Stimulated activated CD8-positive, alpha-beta memory T cell treated with anti-CD3 and anti-CD28 coated beads, Interleukin-7, amount 100 ng/mL, for 24 hours (primary cell): Measurements from ENCODE around the gene ZNF628.
A peak's percentile ranks its signal among the peaks of the same experiment; 100 is the strongest.
"Not testable (repeated sequence)": the region's sequence is repeated elsewhere in the genome, so short reads cannot be mapped to it uniquely, and the experiment has no call there.

ENCODE experiments used
- DNase-seq: peaks from one replicate; pipeline ENCODE4 v3.0.0-alpha.2; 2020; ENCODE audit warnings: low read depth

ZNF628 gene

DNA sequence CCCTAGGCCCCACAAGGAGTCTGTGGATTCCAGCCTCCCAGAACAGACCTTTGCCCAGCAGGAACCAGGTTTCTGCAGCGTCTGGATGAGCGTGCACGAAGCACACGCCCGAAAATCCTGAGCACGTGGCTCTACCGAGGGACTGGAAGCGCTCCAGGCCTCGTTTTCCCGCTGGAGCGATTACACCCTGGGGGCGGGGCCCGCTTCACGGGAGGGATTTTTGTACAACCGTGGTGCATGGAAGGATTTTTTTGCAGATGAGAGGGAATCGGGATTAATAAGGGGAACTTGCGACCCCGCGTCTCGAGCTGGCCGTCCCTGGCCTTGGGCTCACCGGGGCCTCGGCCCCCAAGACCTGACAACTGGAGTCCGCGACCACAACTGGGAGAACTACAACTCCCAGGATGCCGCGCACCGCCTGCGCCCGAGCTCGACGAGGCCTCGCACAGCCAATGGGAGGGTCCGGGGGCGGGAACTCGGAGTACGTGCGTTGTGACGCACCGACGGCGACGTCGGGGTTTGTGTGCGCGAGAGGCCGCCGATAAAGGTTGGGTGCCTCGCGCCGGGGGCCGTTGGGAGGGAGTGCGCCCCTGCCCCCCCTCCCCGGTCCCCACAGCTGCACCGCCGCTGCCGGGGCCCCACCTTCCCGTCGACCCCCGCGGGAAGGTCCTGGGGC is at the start of gene ZNF628:
Gene ZNF628, plus strand, starts transcription at position 518 of the 676 bp plus-strand sequence. CDS start 3,294 bp downstream, outside the sequence.
- DNase-seq = peak; percentile 95

DNA sequence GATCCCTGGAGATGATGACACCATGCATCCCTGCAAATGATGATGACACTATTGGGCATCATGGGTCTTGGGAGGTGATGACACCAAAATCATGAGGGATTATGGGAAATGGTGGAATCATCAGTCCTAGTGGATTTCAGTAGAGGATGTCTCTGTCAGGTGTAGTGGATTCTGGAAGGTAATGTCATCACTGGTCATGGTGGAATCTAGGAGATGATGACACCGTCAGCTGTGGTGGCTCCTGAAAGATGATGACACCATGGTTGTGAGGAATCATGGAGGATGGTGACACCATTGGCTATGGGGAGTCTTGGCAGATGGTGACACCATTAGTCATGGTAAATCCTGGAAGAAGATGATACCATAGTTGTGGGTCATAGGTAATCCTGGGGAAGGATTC is 45.2 kb upstream of the ZNF628 start:
- DNase-seq = no peak

DNA sequence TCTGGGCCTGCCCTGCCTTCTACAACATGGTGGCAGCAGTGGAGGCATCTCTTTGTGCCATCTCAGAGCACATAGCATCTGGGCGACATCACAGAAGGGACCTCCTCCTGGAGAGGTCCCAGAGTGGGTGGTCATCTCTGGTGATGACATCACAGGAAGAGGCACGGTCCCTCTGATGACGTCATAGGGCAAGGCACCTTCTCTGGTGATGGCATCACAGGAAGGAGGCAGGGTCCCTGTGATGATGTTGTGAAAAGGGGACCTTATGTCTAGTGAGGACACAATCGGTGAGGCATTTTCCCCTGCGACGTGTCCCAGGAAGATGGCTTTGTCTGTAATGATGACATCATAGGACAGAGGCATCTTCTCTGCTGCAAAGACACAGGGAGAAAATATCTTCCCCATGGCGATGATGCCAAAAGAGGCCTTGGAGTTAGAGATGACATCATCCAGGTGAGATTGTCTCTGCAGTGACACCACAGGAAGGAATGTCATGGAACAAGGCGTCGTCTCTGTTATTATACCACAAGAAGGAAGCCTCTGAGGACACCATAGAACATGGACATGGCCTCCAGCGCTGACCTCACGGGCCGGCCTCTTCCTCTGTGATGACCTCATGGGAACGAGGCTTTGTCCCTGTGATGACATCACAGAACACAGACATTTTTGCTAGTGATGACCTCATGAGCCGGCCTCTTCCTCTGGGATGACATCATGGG is 44.0 kb upstream of the ZNF628 start:
- no peak for DNase-seq

DNA sequence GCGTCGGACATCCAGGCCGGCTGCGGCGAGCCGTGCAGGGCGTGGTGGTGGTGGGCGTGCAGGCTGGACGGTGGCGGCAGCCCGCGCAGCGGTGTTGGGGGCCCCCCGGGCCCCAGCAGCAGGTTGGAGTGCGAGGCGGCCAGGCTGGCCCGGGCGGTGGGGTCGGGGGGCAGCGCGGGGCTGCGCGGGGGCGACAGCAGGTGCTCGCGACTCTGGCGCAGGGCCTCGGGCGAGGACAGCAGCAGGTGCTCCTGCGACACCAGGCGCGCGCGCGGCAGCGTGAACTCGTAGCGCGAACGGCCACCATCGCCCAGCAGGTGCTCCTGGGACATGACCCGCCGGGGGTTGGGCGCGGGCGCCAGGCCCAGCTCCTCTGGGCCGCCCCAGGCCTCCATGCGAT is 43.1 kb upstream of the ZNF628 start:
- no peak for DNase-seq

DNA sequence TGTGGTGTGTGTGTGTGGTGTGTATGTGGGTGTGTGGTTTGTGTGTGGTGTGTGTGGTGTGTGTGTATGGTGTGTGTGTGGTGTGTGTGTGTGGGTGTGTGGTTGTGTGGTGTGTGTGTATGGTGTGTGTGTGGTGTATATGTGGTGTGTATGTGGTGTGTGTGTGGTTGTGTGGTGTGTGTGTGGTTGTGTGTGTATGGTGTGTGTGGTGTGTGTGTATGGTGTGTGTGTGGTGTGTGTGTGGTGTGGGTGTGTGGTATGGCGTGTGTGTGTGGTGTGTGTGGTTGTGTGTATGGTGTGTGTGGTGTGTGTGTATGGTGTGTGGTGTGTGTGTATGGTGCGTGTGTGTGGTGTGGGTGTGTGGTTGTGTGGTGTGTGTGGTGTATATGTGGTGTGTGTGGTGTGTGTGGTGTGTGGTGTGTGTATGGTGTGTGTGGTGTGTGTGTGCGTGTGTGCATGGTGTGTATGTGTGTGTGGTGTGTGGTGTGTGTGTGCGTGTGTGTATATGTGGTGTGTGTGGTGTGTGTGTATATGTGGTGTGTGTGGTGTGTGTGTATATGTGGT is 42.0 kb upstream of the ZNF628 start:
- DNase-seq = no peak

DNA sequence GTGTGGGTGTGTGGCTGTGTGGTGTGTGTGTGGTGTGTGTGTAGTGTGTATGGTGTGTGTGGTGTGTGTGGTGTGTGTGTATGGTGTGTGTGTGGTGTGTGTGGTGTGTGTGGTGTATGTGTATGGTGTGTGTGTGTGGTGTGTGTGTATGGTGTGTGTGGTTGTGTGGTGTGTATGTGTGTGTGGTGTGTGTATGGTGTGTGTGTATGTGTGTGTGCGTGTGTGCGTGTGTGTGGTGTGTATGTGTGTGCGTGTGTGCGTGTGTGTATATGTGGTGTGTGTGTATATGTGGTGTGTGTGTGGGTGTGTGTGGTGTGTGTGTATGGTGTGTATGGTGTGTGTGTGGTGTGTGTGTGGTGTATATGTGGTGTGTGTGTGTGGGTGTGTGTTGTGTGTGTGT is 41.4 kb upstream of the ZNF628 start:
- DNase-seq = no peak

DNA sequence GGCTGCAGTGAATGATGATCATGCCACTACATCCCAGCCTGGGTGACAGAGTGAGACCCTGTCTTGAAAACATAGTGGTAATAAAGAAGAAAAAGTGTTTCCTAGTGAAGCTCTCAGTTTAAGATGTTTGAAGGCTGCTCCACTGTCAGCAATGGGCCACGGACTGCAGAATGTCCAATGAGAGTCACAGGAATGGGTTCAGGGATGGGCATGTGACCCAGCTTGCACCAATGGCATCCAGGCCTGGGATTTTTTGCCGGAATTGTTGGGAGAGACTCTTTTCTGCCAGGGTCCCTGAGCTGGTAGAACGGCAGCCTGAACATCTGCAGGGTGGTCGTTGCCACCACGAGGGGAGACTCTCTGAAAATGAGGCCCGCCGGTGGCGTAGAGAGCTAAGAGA is 39.6 kb upstream of the ZNF628 start:
- DNase-seq = no peak

DNA sequence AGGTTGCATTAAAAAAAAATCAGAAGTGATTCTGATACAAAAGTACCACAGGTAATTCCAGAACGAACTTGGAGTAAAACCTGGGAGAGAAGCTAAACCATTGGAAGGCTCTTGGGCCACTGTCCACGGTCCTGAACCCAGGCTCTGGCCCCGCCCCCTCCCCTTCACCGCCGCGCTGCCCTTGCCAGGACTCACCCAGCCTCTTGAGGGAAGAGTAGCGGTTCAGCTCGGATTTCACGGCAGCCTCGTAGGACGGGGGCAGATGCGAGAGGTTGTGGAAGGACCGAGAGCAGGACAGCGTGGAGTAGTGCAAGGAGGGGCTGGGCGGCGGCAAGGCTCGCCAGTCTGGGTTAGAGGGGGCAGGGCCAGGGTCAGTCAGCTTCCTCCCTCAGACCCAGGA is 39.0 kb upstream of the ZNF628 start:
- DNase-seq = no peak

DNA sequence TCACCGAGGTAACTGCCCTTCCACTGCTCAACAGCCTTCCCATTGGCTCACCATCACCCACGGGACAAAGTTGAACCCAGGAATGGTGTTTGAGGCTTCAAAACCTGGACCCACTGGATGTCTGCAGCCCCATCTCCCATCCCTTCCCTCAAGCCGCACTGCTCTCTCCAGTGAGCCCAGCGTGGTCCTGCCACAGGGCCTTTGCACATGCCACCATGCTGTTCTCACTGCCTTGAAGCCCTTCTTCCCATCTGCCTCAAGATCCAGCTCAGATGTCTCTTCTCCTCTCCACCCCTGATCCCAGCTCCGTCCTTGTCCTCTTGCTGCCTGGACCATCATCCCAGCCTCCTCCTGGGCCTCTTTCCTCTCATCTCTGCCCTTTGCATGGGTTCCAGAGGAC is 37.4 kb upstream of the ZNF628 start:
- DNase-seq = no peak

DNA sequence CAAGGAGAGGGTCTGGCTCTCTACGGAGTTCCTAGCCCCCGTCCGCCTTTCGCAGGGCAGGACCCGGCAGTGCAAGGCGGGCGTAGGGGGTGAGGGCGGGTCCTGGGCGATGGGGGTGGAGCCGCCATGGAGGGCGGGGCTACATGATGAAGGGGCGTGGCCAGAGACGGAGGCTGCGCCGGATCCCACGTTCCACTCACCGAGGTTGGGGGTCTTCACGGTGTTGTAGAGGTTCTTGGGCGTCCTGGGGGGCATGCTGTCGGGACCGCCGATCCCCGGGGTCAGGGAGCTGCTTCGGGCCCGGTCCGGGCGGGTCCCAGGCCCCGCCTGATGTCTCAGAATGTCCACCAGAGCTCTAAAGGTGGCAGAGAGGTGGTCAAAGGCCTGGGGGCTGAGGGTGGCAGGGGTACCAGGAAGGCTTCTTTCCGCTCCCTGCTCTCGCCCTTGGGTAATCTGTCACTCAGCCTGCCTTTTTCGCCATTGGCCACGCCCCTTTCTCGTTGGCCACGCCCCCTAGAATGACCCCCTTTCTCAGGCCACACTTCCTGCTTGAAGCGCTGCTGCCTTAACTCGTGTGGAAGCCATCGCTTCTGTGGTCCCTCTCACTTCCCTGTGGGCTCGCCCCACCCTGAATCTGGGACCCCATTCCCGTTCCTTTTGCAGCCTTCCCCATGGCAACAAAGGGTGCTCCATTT is 35.9 kb upstream of the ZNF628 start:
- no peak for DNase-seq

DNA sequence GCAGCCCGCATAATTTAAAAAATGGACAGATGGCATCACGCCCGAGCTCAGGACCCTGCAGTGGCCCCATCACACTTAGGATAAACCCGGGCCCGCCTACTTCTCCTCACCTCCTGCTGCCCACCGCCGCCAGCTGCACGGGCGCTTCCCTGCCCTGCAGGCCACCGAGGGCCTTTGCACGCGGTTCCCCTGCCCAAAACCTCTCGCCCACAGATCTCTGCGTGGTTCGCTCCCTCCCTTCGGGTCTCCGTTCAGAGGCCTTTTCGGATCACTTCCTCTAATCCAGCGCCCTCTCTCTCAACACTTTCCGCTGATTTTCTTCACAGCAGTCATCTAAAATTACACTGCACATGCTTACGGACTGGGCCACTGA is 35.1 kb upstream of the ZNF628 start:
- DNase-seq = no peak

DNA sequence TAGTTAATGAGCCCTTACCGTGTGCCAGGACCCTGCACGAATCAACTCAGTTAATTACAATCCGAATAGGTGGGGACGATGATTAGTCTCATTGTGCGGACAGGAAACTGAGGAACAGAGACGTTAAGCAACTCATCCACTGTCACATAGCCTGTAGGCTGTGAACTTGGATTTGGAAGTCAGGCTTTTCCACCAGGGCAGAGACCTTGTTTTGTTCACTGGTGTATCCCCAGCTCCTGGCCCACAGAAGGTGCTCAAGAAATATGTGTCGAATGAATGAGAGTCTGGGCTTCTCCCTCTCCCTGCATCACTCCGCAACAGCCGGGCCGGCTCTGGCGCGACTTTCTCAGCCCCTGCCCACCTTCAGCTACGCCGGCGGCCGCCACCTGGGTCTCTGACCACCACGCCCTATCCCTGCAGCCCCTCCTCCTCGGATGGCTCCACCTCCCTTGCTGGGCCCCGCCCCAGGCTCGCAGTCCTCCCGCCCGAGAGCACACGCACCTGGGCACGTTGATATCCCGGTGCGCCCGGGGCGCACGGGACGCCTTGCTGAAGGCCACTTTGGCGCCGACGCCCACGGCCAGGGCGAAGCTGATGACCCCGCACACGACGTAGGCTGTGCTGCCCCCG is 34.6 kb upstream of the ZNF628 start:
- no peak for DNase-seq

DNA sequence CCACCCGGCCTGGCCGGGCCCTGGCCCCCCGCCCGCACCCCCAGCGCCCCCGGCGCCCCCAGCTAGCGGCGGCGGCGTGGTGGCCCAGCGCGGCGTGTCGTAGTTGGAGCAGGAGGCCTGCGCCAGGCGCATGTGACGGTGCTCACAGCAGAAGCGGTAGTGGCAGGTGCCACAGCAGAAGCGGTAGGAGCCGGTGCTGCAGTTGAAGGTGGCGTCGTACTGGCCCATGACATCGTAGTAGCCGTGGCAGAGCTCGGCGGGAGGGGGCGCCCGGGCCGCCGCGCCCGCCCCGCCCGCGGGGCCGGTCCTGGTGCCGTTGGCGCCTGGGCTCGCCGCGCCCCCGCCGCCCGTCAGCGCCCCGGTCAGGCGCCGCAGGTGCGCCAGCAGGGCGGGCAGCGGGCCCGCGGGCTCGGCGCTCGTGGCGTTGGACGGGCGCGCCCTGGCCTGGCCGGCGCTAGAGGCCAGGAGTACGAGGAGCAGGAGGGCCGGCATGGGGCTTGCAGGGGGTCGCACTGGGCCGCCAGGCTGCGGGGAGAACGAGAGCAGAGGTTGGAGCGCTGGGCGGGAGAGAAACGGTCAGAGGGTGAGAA is 34.0 kb upstream of the ZNF628 start:
- DNase-seq = no peak

DNA sequence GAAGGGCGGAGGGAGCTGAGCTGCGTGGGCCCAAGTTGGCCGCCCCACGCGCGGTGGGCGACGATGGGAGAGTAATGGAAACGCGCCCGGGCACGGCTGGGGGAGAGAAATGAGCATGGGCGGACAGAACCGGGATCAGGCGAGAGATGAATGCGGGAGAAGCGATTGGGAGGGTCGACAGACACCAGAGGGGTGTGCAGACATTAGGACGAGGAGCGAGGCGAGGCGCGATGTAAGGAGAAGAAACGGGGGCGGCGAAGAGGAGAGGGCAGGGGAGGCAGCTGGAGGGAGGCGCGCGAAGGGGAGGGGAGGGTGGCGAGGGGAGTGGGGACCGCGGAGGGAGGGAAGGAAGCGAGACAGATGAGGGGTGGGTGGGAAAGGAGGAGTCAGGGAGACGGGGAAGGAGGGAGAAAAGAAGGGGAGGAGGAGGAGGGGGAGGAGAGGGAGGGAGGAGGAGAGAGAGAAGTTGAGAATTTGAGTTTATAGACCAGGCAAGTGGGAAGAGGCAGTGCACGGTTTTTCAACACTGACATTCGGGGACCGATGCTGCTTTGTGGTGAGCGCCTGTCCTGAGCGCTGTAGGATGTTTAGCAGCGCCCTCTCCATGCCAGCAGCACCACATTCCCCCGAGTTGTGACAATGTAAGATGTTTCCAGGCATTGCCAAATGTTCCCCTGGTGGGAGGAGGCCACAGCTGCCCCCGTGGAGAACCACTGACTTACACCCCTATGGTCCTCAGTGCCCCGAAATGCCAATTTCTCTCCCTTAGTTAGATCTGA is 33.2 kb upstream of the ZNF628 start, which contains the start of gene SHISA7:
Gene SHISA7, minus strand, starts transcription at position 256 of the 779 bp plus-strand sequence. CDS start 437 bp downstream, outside the sequence.
- no peak for DNase-seq

DNA sequence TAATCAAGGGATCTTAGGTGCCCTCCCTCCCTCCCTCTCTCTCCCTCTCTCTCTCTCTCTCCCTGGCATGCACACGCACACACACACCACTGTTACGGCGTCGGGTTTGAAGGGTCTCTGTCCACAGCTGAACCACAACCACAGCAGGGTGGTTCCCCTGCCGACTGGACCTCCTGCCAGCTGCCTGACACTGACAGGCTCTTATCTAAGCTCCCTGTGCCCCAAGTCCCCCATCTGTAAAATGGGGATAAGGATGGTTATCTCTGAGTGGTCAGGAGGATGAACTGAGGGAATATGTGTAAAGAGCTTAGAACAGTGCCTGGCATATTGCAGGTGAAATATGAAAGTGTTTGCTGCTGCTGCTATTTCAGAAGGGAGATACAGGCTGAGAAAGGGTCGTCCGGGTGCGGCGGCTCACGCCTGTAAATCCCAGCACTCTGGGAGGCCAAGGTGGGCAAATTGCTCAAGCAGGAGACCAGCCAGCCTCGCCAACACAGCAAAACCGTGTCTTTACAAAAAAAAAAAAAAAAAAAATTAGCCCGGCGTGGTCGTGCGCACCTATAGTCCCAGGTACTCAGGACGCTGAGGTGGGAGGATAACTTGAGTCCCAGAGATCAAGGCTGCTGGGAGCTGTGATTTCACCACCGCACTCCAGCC is 32.5 kb upstream of the ZNF628 start:
- DNase-seq = no peak

DNA sequence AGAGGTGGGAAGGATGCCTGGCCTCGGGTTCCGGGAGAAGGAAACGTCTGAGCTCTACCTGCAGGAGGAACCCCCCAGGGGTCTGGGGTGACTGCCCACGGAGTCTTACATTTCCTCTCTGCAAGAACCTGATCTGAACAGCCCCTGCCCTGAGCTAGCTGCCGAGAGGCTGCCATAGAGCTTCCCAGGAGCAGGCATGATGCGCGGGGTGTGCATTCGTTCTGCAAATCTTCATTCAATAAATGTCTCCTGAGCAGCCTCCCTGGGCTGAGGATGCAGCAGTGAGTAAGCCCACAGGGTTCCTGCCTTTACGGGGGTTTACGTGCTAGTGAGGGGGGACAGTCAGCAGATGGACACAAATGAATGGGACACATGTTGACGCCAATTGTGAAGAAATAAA is 31.8 kb upstream of the ZNF628 start:
- DNase-seq = no peak

DNA sequence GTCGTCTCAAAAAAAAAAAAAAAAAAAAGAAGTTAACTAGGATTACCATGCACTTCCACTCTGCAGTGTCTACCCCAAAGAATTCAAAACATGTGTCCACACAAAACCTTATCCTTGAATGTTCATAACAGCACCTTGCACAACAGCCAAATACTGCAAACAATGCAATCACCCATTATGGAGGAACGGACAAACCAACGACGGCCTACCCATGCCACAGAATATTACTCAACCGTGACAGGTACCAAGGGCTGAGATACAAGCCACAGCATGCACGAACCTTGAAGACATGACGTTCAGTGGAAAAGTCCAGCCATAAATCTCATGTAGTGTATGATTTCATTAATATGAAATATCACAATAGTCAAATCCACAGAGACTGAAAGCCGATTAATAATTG is 30.4 kb upstream of the ZNF628 start:
- DNase-seq = no peak

DNA sequence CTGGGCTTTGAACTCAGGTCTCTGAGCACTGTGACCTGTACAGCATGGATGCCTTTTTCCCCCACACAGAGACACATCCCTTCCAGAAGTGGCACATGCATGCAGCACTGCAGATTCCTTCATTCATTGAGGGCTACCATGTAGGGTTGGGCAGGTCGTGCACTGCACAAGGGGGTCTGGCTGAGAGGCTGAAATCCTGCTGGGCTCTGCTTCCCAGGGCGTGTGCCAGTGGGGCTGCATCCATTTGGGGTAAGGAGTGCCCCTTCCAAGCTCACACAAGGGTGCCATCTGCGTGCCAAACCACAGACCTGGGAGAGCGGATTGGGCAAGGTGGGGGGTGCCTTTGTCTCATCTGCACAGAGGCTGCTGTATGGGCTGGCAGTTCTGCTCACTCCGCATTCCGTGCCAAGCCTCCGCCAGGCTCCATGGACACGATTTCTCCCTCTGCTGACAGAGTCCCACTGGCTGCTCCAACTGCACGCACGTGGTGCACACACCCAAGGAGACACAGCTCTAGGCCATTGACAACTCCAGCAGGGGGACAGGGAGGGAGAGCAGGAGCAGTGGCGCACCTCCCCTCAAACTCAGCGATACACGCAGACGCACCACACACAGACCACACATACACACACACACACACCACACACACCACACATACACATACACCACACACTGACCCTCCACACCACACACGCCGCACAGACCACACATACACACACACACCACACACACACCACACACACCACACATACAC is 28.8 kb upstream of the ZNF628 start:
- no peak for DNase-seq

DNA sequence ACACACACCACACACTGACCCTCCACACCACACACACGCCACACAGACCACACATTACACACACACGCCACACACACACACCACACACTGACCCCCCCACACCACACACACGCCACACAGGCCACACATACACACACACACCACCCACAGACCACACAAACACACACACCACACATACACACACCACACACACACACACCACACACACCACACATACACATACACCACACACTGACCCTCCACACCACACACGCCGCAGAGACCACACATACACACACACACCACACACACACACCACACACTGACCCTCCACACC is 28.3 kb upstream of the ZNF628 start:
- DNase-seq = not testable (repeated sequence)

DNA sequence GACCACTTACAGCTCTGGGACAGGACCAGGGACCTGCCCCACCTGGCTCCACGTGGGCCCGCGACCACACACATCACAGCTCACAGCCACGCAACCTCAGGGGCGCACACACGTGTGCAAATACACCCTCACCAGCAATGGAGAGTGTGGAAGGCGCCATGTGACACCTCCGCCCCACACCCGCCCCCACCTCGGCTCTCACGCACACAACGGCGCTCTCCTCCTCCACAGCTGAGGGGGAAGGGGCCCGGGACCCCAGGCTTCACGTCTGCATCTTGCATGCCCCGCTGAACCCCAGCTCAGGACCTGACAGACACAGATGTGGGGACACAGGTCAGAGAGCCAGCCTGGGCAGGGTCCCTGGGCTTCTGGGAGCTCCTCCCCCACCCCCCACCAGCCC is 26.9 kb upstream of the ZNF628 start:
- no peak for DNase-seq
